Natural killer cell (primary cell): ENCODE measurements around the gene RASSF5. TPM values are rescaled to one million over a fixed set of nuclear protein-coding genes. Genes with fewer than 3 reads are reported as not detected.

ENCODE experiments used
- ATAC-seq, 3 donors: fragments of 150-1000 bp in 2 of 3; fragments of 200-7000 bp in 1 of 3; cut with Tn5 transposase; 1 replicate in 1 of 3; 2 replicates in 2 of 3; pipeline ENCODE4 v1.10.0; 2021; ENCODE audit warnings: mild to moderate bottlenecking in 2 of 3, moderate library complexity in 2 of 3
- DNase-seq, 2 donors: peaks; one replicate each; pipeline versions ENCODE4 v3.0.0 to v3.0.0-alpha.2; 2013 to 2021; ENCODE audit warnings: mixed read lengths in 1 of 2
- H3K27ac ChIP-seq: one replicate; pipeline ENCODE4 v1.5.1; 2013; ENCODE audit warnings: mild to moderate bottlenecking, low read length
- H3K27me3 ChIP-seq: one replicate; pipeline ENCODE4 v1.6.1; 2013; ENCODE audit warnings: low read length; ENCODE audit not compliant: control insufficient read depth, insufficient read depth
- H3K36me3 ChIP-seq: one replicate; pipeline ENCODE4 v1.6.1; 2013; ENCODE audit warnings: low read length; ENCODE audit not compliant: control insufficient read depth, insufficient read depth
- H3K4me1 ChIP-seq: one replicate; pipeline ENCODE4 v1.6.1; 2013; ENCODE audit warnings: low read length; ENCODE audit not compliant: control insufficient read depth, insufficient read depth
- H3K4me3 ChIP-seq: one replicate; pipeline ENCODE4 v1.5.1; 2013; ENCODE audit warnings: low read length
- H3K9me3 ChIP-seq: one replicate; pipeline ENCODE4 v1.6.1; 2013; ENCODE audit warnings: low read length; ENCODE audit not compliant: control insufficient read depth, insufficient read depth
- H3K27ac Mint-ChIP-seq, 2 donors: one replicate each; pipeline ENCODE4 v1.8.0; 2022; ENCODE audit warnings: mild to moderate bottlenecking in 2 of 2, mixed read lengths in 2 of 2, moderate library complexity in 1 of 2
- H3K27me3 Mint-ChIP-seq, 2 donors: one replicate each; pipeline ENCODE4 v1.8.0; 2022; ENCODE audit warnings: low read depth in 2 of 2, mixed read lengths in 2 of 2
- H3K36me3 Mint-ChIP-seq: one replicate; pipeline ENCODE4 v1.8.0; 2022; ENCODE audit warnings: mixed read lengths
- H3K4me1 Mint-ChIP-seq, 2 donors: one replicate each; pipeline ENCODE4 v1.8.0; 2022; ENCODE audit warnings: mixed read lengths in 2 of 2
- H3K4me3 Mint-ChIP-seq: one replicate; pipeline ENCODE4 v1.8.0; 2022; ENCODE audit warnings: mild to moderate bottlenecking, moderate library complexity, mixed read lengths
- H3K9me3 Mint-ChIP-seq, 2 donors: one replicate each; pipeline ENCODE4 v1.8.0; 2022; ENCODE audit warnings: mixed read lengths in 2 of 2
- WGBS: methylation state at CpG from one replicate; pipeline ENCODE4 v1.1.7; 2013; ENCODE audit warnings: missing lambda C conversion rate; ENCODE audit not compliant: insufficient coverage; 5-methylcytosine and 5-hydroxymethylcytosine counted together
- intact Hi-C: fragments of 100-400 bp; cut with micrococcal nuclease; formaldehyde crosslinking; loops from one replicate; pipeline ENCODE4 v1.14.2; 2022
- total RNA-seq, 4 donors: library from RNA; stranded (reverse); fragments of 120-200 nt in 1 of 4; gene quantifications; one replicate each; pipeline versions ENCODE4 v1.2.3 to v1.2.4, GENCODE V29; 2013 to 2022
- TF ChIP-seq, protein P1 (sequence below): fragments of 200-600 bp; IDR thresholded peaks from one replicate; pipeline ENCODE4 v1.8.0; 2022; ENCODE audit warnings: antibody characterized with exemption

RASSF5 gene
- total RNA-seq, 3 donors from 2014 or later (not counting 1 experiment from before 2014, with no cell fraction given) = 231 to 333 (median 279) TPM

DNA sequence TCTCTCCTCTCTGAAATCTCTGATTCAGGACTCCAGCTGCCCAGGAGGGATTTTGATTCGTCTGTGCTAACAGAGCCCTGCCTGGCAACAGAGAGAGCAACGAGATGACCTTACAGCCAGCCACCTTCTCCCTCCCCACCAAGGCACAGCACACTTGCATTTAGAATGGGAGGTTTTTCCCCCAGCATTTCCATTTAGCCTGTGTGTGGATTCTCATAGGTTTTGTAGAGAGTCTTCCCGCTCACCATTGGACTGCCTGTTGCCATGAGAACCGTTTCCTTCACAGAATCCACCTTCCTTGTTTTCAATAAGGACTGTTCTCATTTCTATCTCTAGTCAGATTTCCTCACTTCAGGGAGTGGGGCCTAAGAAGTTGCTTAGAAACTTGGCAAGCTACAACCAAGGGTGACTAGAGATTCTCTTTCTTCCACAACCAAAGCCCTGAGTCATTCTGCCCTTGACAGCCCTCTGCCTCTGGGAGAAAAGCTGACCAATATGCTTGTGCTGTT lies 42.8 kb upstream of the RASSF5 start:
- Histone ChIP-seq H3K36me3 (no peaks in the 10 kb centered on the region), H3K4me1 (peaks cover 24% of the 10 kb centered on the region), H3K9me3 (no peaks in the 10 kb centered on the region), H3K27me3 (no peaks in the 10 kb centered on the region), H3K4me3 (no peak overlapping the region), H3K27ac (no peak overlapping the region)
- Mint-ChIP-seq H3K4me1 (peaks cover 5 to 9% of the 10 kb centered on the region in 2 donors), H3K27me3 (peaks cover 6 to 8% of the 10 kb centered on the region in 2 donors), H3K36me3 (no peaks in the 10 kb centered on the region), H3K4me3 (no peak overlapping the region), H3K27ac (no peak overlapping the region), H3K9me3 (no peaks in the 10 kb centered on the region)
- DNase-seq (no peak), ATAC-seq (no peak)
- WGBS = 64% methylated on average over 4 of the region's 4 CpGs
- TF ChIP-seq, protein P1, sequence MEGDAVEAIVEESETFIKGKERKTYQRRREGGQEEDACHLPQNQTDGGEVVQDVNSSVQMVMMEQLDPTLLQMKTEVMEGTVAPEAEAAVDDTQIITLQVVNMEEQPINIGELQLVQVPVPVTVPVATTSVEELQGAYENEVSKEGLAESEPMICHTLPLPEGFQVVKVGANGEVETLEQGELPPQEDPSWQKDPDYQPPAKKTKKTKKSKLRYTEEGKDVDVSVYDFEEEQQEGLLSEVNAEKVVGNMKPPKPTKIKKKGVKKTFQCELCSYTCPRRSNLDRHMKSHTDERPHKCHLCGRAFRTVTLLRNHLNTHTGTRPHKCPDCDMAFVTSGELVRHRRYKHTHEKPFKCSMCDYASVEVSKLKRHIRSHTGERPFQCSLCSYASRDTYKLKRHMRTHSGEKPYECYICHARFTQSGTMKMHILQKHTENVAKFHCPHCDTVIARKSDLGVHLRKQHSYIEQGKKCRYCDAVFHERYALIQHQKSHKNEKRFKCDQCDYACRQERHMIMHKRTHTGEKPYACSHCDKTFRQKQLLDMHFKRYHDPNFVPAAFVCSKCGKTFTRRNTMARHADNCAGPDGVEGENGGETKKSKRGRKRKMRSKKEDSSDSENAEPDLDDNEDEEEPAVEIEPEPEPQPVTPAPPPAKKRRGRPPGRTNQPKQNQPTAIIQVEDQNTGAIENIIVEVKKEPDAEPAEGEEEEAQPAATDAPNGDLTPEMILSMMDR = no peak
- intact Hi-C loops = no loop called here

DNA sequence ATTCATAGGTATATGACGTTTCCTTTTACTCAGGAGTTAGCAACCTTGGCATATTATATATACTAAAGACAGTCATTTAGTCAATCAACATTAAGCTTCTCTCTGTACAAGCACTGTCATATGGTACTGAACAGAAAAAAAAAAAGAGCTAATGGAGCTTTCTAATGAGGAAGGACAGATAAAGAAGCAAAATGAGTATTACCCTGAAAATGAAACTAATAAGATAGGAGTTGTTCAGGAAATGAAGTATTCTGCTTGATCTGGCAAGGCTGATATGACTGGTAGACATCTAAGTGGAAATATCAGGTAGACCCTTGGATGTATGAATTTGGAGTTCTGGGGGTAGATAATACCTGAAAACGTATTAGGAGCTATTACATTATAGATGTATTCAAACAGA lies 41.4 kb upstream of the RASSF5 start:
- Histone ChIP-seq H3K27ac (no peak overlapping the region), H3K4me1 (peaks cover 37% of the 10 kb centered on the region), H3K4me3 (no peak overlapping the region), H3K27me3 (no peaks in the 10 kb centered on the region), H3K9me3 (no peaks in the 10 kb centered on the region), H3K36me3 (no peaks in the 10 kb centered on the region)
- H3K27ac Mint-ChIP-seq = no peak overlapping the region
- H3K9me3 Mint-ChIP-seq = no peaks in the 10 kb centered on the region
- TF ChIP-seq, protein P1 = no peak
- H3K36me3 Mint-ChIP-seq = no peaks in the 10 kb centered on the region
- H3K4me3 Mint-ChIP-seq = no peak overlapping the region
- DNase-seq (peak in 1 of 2 donors; percentile 32), ATAC-seq (no peak)
- peaks cover 17 to 23% of the 10 kb centered on the region in 2 donors for H3K4me1 Mint-ChIP-seq
- H3K27me3 Mint-ChIP-seq = peaks cover 6 to 8% of the 10 kb centered on the region in 2 donors
- intact Hi-C loops = no loop called here
- WGBS = 50% methylated on average over 1 of the region's 2 CpGs

DNA sequence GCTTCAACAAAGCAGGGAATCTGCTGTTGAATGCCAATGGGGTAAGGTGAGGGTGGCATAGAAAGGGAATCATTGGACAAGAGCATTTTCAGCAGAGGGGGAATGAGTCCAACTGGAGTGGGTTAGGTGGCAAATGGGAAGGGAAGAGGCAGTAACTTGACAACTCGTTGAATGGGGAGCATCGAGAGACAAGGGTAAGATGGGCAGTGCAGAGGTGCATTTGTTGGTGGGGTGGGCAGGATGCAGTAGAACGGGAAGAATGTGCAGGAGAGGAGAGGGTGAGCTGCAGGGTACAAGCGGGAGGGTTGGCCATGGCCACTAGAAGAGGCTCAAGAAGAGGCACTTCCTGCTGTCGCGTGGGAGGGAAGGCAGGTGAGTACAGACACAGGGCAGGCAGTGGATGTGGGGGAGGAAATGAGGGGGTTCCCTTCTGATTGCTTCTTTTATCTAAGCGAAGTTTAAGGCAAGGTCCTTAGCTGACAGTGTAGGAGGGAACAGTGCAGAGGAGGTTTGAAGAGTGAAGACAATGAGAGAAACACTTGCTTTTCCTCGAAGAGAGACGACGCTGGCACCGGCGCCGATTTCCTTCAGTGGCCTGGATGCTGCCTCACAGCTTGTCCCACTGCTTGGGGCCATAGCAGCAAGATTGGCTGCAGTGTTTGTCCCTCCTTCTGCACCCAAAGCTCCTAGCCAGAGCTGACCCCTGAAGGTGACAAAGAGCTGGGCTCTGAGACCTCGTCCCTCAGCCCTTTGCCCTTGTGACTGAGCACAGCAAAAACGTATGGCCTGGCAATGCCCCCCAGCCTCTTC lies 40.3 kb upstream of the RASSF5 start:
- Mint-ChIP-seq H3K27ac (no peak overlapping the region), H3K4me3 (no peak overlapping the region), H3K36me3 (no peaks in the 10 kb centered on the region), H3K27me3 (peaks cover 6 to 8% of the 10 kb centered on the region in 2 donors), H3K9me3 (no peaks in the 10 kb centered on the region), H3K4me1 (peaks cover 25 to 34% of the 10 kb centered on the region in 2 donors)
- WGBS = 75% methylated on average over 15 of the region's 15 CpGs
- DNase-seq (peak in 1 of 2 donors; percentile 51), ATAC-seq (no peak)
- intact Hi-C loops = no loop called here
- Histone ChIP-seq H3K4me3 (no peak overlapping the region), H3K27me3 (no peaks in the 10 kb centered on the region), H3K4me1 (peaks cover 48% of the 10 kb centered on the region), H3K27ac (no peak overlapping the region), H3K36me3 (no peaks in the 10 kb centered on the region), H3K9me3 (no peaks in the 10 kb centered on the region)
- TF ChIP-seq, protein P1 = no peak
